H1 (cell line): ENCODE data around the gene SPECC1. TPM values are rescaled to one million over a fixed set of nuclear protein-coding genes. Genes with fewer than 3 reads are reported as not detected.

ENCODE experiments used
- CTCF ChIA-PET: fragments of 300-600 bp; sonication (Branson Sonifier 250); formaldehyde crosslinking; loops from one replicate; lab custom pipeline; 2021; ENCODE audit not compliant: partially characterized antibody; lab: Charles Lee
- POLR2A ChIA-PET: fragments of 300-600 bp; sonication (Branson Sonifier 250); formaldehyde crosslinking; loops from one replicate; lab custom pipeline; 2021; ENCODE audit warnings: inconsistent platforms; ENCODE audit not compliant: partially characterized antibody; lab: Charles Lee
- DNase-seq, 2 experiments: peaks; one replicate each; pipeline versions ENCODE4 v3.0.0 to v3.0.0-alpha.2; 2010 to 2022; ENCODE audit warnings: low spot score in 2 of 2, low read depth in 1 of 2, mixed read lengths in 1 of 2
- FAIRE-seq: peaks from 2 replicates; lab custom pipeline; 2011; peaks lifted over from hg19 to GRCh38; lab: Jason Lieb, UNC
- H2AFZ ChIP-seq: 2 replicates; pipeline ENCODE4 v1.8.1; 2012; ENCODE audit warnings: low read length, inconsistent platforms
- H2AK5ac ChIP-seq: 2 replicates; pipeline ENCODE4 v1.6.1; 2013; ENCODE audit warnings: low read depth, low read length
- H2BK120ac ChIP-seq: replicated peaks from 2 replicates; pipeline ENCODE3; 2013; ENCODE audit warnings: low read depth, low read length, inconsistent platforms
- H2BK12ac ChIP-seq: 2 replicates; pipeline ENCODE4 v1.6.1; 2013; ENCODE audit warnings: low read depth, low read length
- H2BK15ac ChIP-seq: 2 replicates; pipeline ENCODE4 v1.6.1; 2013; ENCODE audit warnings: low read length
- H2BK20ac ChIP-seq: 2 replicates; pipeline ENCODE4 v1.6.1; 2013; ENCODE audit warnings: low read length
- H2BK5ac ChIP-seq: 2 replicates; pipeline ENCODE4 v1.6.1; 2013; ENCODE audit warnings: low read depth, low read length
- H3K14ac ChIP-seq: 2 replicates; pipeline ENCODE4 v1.6.1; 2013; ENCODE audit warnings: inconsistent platforms; ENCODE audit not compliant: insufficient read length
- H3K18ac ChIP-seq: 2 replicates; pipeline ENCODE4 v1.6.1; 2013; ENCODE audit warnings: low read length; ENCODE audit errors: extremely low read depth
- H3K23ac ChIP-seq: 2 replicates; pipeline ENCODE4 v1.6.1; 2013; ENCODE audit warnings: inconsistent platforms; ENCODE audit not compliant: insufficient read length
- H3K23me2 ChIP-seq: 2 replicates; pipeline ENCODE4 v1.6.1; 2013; ENCODE audit warnings: low read depth, low read length
- H3K27ac ChIP-seq: 2 replicates; pipeline ENCODE4 v1.6.1; 2011; ENCODE audit warnings: low read depth, low read length, inconsistent platforms
- H3K27me3 ChIP-seq, 4 experiments: replicated peaks in 1 of 4; 1 replicate in 1 of 4; 2 replicates in 3 of 4; pipeline versions ENCODE4 v1.6.1 to v1.8.1; 2011 to 2013; ENCODE audit warnings: low read length in 3 of 4, mild to moderate bottlenecking in 3 of 4, inconsistent platforms in 2 of 4, mixed read lengths in 2 of 4, moderate library complexity in 1 of 4; ENCODE audit not compliant: control insufficient read depth in 3 of 4, insufficient read depth in 3 of 4; ENCODE audit errors: extremely low read depth in 1 of 4
- H3K36me3 ChIP-seq, 4 experiments: 2 replicates each; pipeline versions ENCODE4 v1.6.1 to v1.8.1; 2011 to 2013; ENCODE audit warnings: mild to moderate bottlenecking in 4 of 4, low read length in 3 of 4, moderate library complexity in 2 of 4, control low read depth in 1 of 4, inconsistent platforms in 1 of 4; ENCODE audit not compliant: insufficient read depth in 4 of 4, control insufficient read depth in 2 of 4
- H3K4ac ChIP-seq: replicated peaks from 2 replicates; pipeline ENCODE3; 2013; ENCODE audit warnings: low read length, low read depth, mixed read lengths, inconsistent platforms; ENCODE audit not compliant: insufficient read length
- H3K4me1 ChIP-seq, 4 experiments: replicated peaks in 1 of 4; 1 replicate in 1 of 4; 2 replicates in 3 of 4; pipeline versions ENCODE4 v1.6.1 to v1.8.1; 2011 to 2013; ENCODE audit warnings: low read length in 3 of 4, inconsistent platforms in 2 of 4, mixed read lengths in 1 of 4; ENCODE audit not compliant: insufficient read depth in 4 of 4, control insufficient read depth in 3 of 4
- H3K4me2 ChIP-seq, 2 experiments: 2 replicates each; pipeline versions ENCODE4 v1.6.1 to v1.8.1; 2011 to 2013; ENCODE audit warnings: low read depth in 2 of 2, low read length in 2 of 2, control low read depth in 1 of 2, inconsistent platforms in 1 of 2, mild to moderate bottlenecking in 1 of 2; ENCODE audit not compliant: insufficient read depth in 1 of 2
- H3K4me3 ChIP-seq, 4 experiments: fragments of 200-600, 300-600 bp in 1 of 4; sonication (generic), shearing (Covaris generic), sonication (Bioruptor Twin) in 1 of 4; 2 replicates each; pipeline versions ENCODE4 v1.5.1 to v1.8.1; 2011 to 2016; ENCODE audit warnings: low read length in 4 of 4, low read depth in 3 of 4, control low read depth in 2 of 4, inconsistent platforms in 2 of 4, mild to moderate bottlenecking in 2 of 4, mixed read lengths in 1 of 4, moderate library complexity in 1 of 4; ENCODE audit not compliant: insufficient read depth in 2 of 4; ENCODE audit errors: extremely low read depth in 1 of 4
- H3K56ac ChIP-seq: replicated peaks from 2 replicates; pipeline ENCODE3; 2013; ENCODE audit warnings: low read depth, mild to moderate bottlenecking, mixed read lengths, low read length, inconsistent platforms; ENCODE audit not compliant: insufficient read length
- H3K79me1 ChIP-seq: 2 replicates; pipeline ENCODE4 v1.6.1; 2013; ENCODE audit warnings: low read depth, low read length, control low read depth
- H3K79me2 ChIP-seq, 2 experiments: 2 replicates each; pipeline versions ENCODE4 v1.6.1 to v1.8.1; 2012 to 2013; ENCODE audit warnings: low read length in 2 of 2, mild to moderate bottlenecking in 2 of 2, inconsistent platforms in 1 of 2; ENCODE audit not compliant: insufficient read depth in 2 of 2, control insufficient read depth in 1 of 2
- H3K9ac ChIP-seq, 4 experiments: replicated peaks in 1 of 4; 1 replicate in 1 of 4; 2 replicates in 3 of 4; pipeline versions ENCODE4 v1.6.1 to v1.8.1; 2011 to 2013; ENCODE audit warnings: low read depth in 3 of 4, low read length in 3 of 4, control low read depth in 2 of 4, mild to moderate bottlenecking in 2 of 4, moderate library complexity in 2 of 4, inconsistent platforms in 1 of 4; ENCODE audit errors: extremely low read depth in 1 of 4
- H3K9me3 ChIP-seq, 2 experiments: 2 replicates each; pipeline versions ENCODE4 v1.6.1 to v1.8.1; 2012 to 2013; ENCODE audit warnings: mild to moderate bottlenecking in 2 of 2, moderate library complexity in 2 of 2, control low read depth in 1 of 2, inconsistent platforms in 1 of 2, low read depth in 1 of 2, low read length in 1 of 2, mixed read lengths in 1 of 2; ENCODE audit not compliant: insufficient read depth in 2 of 2
- H4K20me1 ChIP-seq, 2 experiments: replicated peaks in 1 of 2; 2 replicates each; pipeline versions ENCODE3 to v1.8.1; 2011 to 2013; ENCODE audit warnings: inconsistent platforms in 2 of 2, low read length in 2 of 2, mild to moderate bottlenecking in 1 of 2; ENCODE audit not compliant: insufficient read depth in 2 of 2, control insufficient read depth in 1 of 2
- H4K5ac ChIP-seq: 2 replicates; pipeline ENCODE4 v1.6.1; 2013; ENCODE audit warnings: low read length, low read depth, mixed read lengths, inconsistent platforms; ENCODE audit not compliant: insufficient read length
- H4K8ac ChIP-seq: 2 replicates; pipeline ENCODE4 v1.8.0; 2013; ENCODE audit warnings: mild to moderate bottlenecking, moderate library complexity, low read length, inconsistent platforms; ENCODE audit not compliant: insufficient read depth; ENCODE audit errors: extremely low read depth
- H4K91ac ChIP-seq: replicated peaks from 2 replicates; pipeline ENCODE3; 2013; ENCODE audit warnings: low read length, mixed read lengths, inconsistent platforms; ENCODE audit not compliant: insufficient read length
- CHD1 ChIP-seq: IDR thresholded peaks from 2 replicates; pipeline ENCODE4 v1.6.1; 2012; ENCODE audit warnings: low read depth, low read length, improper control_type of control experiment
- EZH2 ChIP-seq: fragments of 200-600 bp; sonication (generic); IDR thresholded peaks from 2 replicates; pipeline ENCODE4 v1.7.1; 2012; ENCODE audit warnings: low read depth, mild to moderate bottlenecking, moderate library complexity, low read length, inconsistent platforms; ENCODE audit not compliant: severe bottlenecking
- KDM4A ChIP-seq: IDR thresholded peaks from one replicate; pipeline ENCODE4 v1.7.1; 2012; ENCODE audit warnings: low read depth, mild to moderate bottlenecking, moderate library complexity, low read length, inconsistent platforms; ENCODE audit not compliant: severe bottlenecking
- YY1 ChIP-seq: IDR thresholded peaks from 2 replicates; pipeline ENCODE4 v1.6.1; 2011; ENCODE audit warnings: low read depth, mild to moderate bottlenecking, low read length
- ZNF274 ChIP-seq: IDR thresholded peaks from 2 replicates; pipeline ENCODE4 v1.7.0; 2012; ENCODE audit warnings: low read length, borderline replicate concordance; ENCODE audit errors: extremely low read depth
- polyA plus RNA-seq, 7 experiments: library from polyadenylated mRNA; depleted of rRNA in 3 of 7; stranded (reverse) in 5 of 7; unstranded in 2 of 7; fragments of >200 nt in 5 of 7; fragments of 200-250 nt in 2 of 7; gene quantifications; 1 replicate in 5 of 7; 2 replicates in 1 of 7; 4 replicates in 1 of 7; pipeline versions ENCODE4 v1.2.1 to v1.2.3, GENCODE V29; 2011 to 2013; ENCODE audit warnings: missing spikeins in 2 of 7, mixed read lengths in 2 of 7
- total RNA-seq: library from RNA; stranded (reverse); fragmentation: NEBNext Ultra II Directional; extraction: Animal tissue kit (Norgen Biotek cat#: 25700); gene quantifications from 2 replicates; pipeline ENCODE4 v1.2.1, GENCODE V29; 2021

SPECC1 gene
- total and polyA plus RNA-seq, 2 of the 8 experiments (the other 6 are each of a cell fraction or from before 2014, with no cell fraction given) = 35.8 to 87.9 TPM

- Histone ChIP-seq H3K18ac (no peak overlapping the region), H3K9ac (no peak overlapping the region), H3K9me3 (no peaks in the 10 kb centered on the region), H3K36me3 (no peaks in the 10 kb centered on the region), H3K4me3 (no peak overlapping the region), H2BK15ac (no peak overlapping the region), H3K79me2 (no peaks in the 10 kb centered on the region), H3K23ac (no peak overlapping the region), H4K91ac (no peak overlapping the region), H3K23me2 (no peaks in the 10 kb centered on the region; the same call in 1 of the 2 replicates), H4K5ac (no peak overlapping the region), H4K8ac (no peak overlapping the region), H3K4ac (no peak overlapping the region), H2AFZ (no peak overlapping the region), H3K14ac (no peak overlapping the region), H3K56ac (no peak overlapping the region), H2BK12ac (no peak overlapping the region), H2BK20ac (no peak overlapping the region), H3K4me2 (no peak overlapping the region), H2BK120ac (no peak overlapping the region), H3K79me1 (no peaks in the 10 kb centered on the region), H4K20me1 (peaks cover 0 to 1% of the 10 kb centered on the region in 2 experiments), H2BK5ac (no peak overlapping the region), H3K4me1 (no peaks in the 10 kb centered on the region), H3K27ac (no peak overlapping the region), H2AK5ac (no peak overlapping the region), H3K27me3 (no peaks in the 10 kb centered on the region)
- FAIRE-seq = no peak
- TF ChIP-seq KDM4A (no peak), CHD1 (no peak), EZH2 (no peak), ZNF274 (no peak), YY1 (no peak)
- no peak for DNase-seq
- ChIA-PET CTCF (no interaction called here), POLR2A (no interaction called here)
These were observed 17.8 kb downstream of the SPECC1 start for GRCh38 chr17:20026960-20027359.
